ENCODE measurements around the gene CPA2.

The CPA2 gene

GRCh38 chr7:130281260-130281659 lies 14.6 kb downstream of the CPA2 start:
- DNase-seq (ENCODE audit: low read depth), result no peak

GRCh38 chr7:130286881-130287280 lies 20.2 kb downstream of the CPA2 start:
- no peak for DNase-seq (ENCODE audit: low read depth)

GRCh38 chr7:130288168-130288567 lies 21.5 kb downstream of the CPA2 start:
- DNase-seq (ENCODE audit: low read depth), result no peak

GRCh38 chr7:130288829-130289228 lies 22.2 kb downstream of the CPA2 start:
- no peak for DNase-seq (ENCODE audit: low read depth)

GRCh38 chr7:130289478-130289877 lies 22.8 kb downstream of the CPA2 start:
- no peak for DNase-seq (ENCODE audit: low read depth)

- DNase-seq (ENCODE audit: low read depth), result no peak
Measured at GRCh38 chr7:130290745-130291144, 24.1 kb downstream of the CPA2 start.

GRCh38 chr7:130292682-130293257 lies 26.1 kb downstream of the CPA2 start, which contains the start of gene CPA4:
Gene CPA4 (plus strand): TSS chr7:130293161. CDS start chr7:130293181, 20 bp downstream.
- DNase-seq (ENCODE audit: low read depth), result no peak

- DNase-seq (ENCODE audit: low read depth), result no peak
Measured at GRCh38 chr7:130293521-130293920, 26.9 kb downstream of the CPA2 start.

- DNase-seq (ENCODE audit: low read depth), result no peak
Measured at GRCh38 chr7:130294314-130294713, 27.7 kb downstream of the CPA2 start.

GRCh38 chr7:130296221-130296951 lies 29.7 kb downstream of the CPA2 start:
- DNase-seq (ENCODE audit: low read depth), result no peak

- DNase-seq (ENCODE audit: low read depth), result no peak
Measured at GRCh38 chr7:130297628-130298543, 31.2 kb downstream of the CPA2 start.

GRCh38 chr7:130298544-130299326 lies 32.1 kb downstream of the CPA2 start:
- no peak for DNase-seq (ENCODE audit: low read depth)

- no peak for DNase-seq (ENCODE audit: low read depth)
Measured at GRCh38 chr7:130299866-130300265, 33.2 kb downstream of the CPA2 start.

GRCh38 chr7:130301501-130302020 lies 34.9 kb downstream of the CPA2 start:
- no peak for DNase-seq (ENCODE audit: low read depth)

GRCh38 chr7:130302649-130303048 lies 36.0 kb downstream of the CPA2 start:
- DNase-seq (ENCODE audit: low read depth), result no peak

- DNase-seq (ENCODE audit: low read depth), result no peak
Measured at GRCh38 chr7:130303127-130303526, 36.5 kb downstream of the CPA2 start.

- DNase-seq (ENCODE audit: low read depth), result no peak
Measured at GRCh38 chr7:130303551-130303950, 36.9 kb downstream of the CPA2 start.

GRCh38 chr7:130303982-130304381 lies 37.3 kb downstream of the CPA2 start:
- no peak for DNase-seq (ENCODE audit: low read depth)

- DNase-seq (ENCODE audit: low read depth), result no peak
Measured at GRCh38 chr7:130304878-130305277, 38.2 kb downstream of the CPA2 start.

GRCh38 chr7:130305433-130306042 lies 38.9 kb downstream of the CPA2 start:
- DNase-seq (ENCODE audit: low read depth), result no peak

- DNase-seq (ENCODE audit: low read depth), result no peak
Measured at GRCh38 chr7:130309986-130310385, 43.3 kb downstream of the CPA2 start.
